Measurements from ENCODE around the gene GRIK4. TPM values are rescaled to one million over a fixed set of nuclear protein-coding genes. Genes with fewer than 3 reads are reported as not detected.

The GRIK4 gene
- total and polyA plus RNA-seq, 2 donors (not counting 3 experiments of a cell fraction or from before 2014, with no cell fraction given), result 0.81 to 1.6 TPM

DNA sequence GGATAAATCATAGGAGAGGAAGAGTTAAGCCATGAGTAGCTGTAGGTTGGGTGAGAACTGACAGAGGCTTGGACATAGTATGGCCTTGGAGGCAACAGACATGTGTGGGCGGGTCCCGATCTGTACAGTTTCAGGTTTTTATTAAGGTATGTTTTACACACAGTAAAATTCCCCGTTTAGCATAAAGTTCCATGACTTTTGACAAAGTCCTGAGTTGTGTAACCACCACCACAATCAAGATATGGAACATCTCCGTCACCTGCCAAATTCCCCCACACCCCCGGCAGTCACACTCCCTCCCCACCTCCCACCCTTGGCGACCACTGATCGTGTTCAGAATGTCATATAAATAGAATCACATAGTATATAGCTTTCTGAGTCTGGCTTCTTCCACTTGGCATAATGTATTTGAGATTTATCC lies 68.1 kb downstream of the GRIK4 start:
- H3K27me3 ChIP-seq (ENCODE audit: control insufficient read depth in 2 of 2, insufficient read depth in 2 of 2, low read length in 2 of 2), result peaks cover 2 to 3% of the 10 kb centered on the region in 2 experiments
- dilution Hi-C loops (cut with MboI; ENCODE audit: extremely low pct_ligation_motif_present, low sequenced_read_pairs), result no loop called here
- no peaks in the 10 kb centered on the region for H3K4me1 ChIP-seq (ENCODE audit: control insufficient read depth, extremely low read depth, insufficient read depth, low read length)
- H3K79me2 ChIP-seq (ENCODE audit: control insufficient read depth, insufficient read depth, low read length), result no peaks in the 10 kb centered on the region
- H3K27ac ChIP-seq (ENCODE audit: insufficient read depth, low read depth, low read length), result no peak overlapping the region
- H3K9me1 ChIP-seq (replicated peaks; ENCODE audit: control insufficient read depth, extremely low read depth, insufficient read depth, low read length), result no peaks in the 10 kb centered on the region
- H3K9me3 ChIP-seq (replicated peaks; ENCODE audit: control insufficient read depth, insufficient read depth, low read length), result no peaks in the 10 kb centered on the region
- DNase-seq (ENCODE audit: low read depth, low spot score), result no peak
- H3K36me3 ChIP-seq (ENCODE audit: control insufficient read depth in 2 of 2, extremely low read depth in 1 of 2, insufficient read depth in 2 of 2, low read length in 2 of 2), result no peaks in the 10 kb centered on the region
- H2AFZ ChIP-seq (ENCODE audit: low read depth, low read length), result no peak overlapping the region
- H3K4me2 ChIP-seq (ENCODE audit: insufficient read depth, low read length), result no peak overlapping the region
- ChIA-PET CTCF (interaction anchor here (1.2 to 3.2 kb wide), 2 partner anchors 10 to 14 kb away, joined by 3 to 10 read pairs; no protein-coding TSS in a partner anchor), POLR2A (no interaction called here)
- intact Hi-C loops (cut with micrococcal nuclease), result no loop called here
- no peak overlapping the region for H3K9ac ChIP-seq (replicated peaks; ENCODE audit: extremely low read depth, insufficient read depth, low read length)
- TF ChIP-seq POLR2AphosphoS5 (IDR thresholded peaks at IDR 0.05; ENCODE audit: insufficient read depth, low read depth, low read length) (no peak), EZH2 (IDR thresholded peaks at IDR 0.05; ENCODE audit: borderline replicate concordance, low read depth, low read length, severe bottlenecking) (no peak), GATA2 (IDR thresholded peaks at IDR 0.05; ENCODE audit: insufficient read depth, insufficient read length, low read depth, low read length) (no peak), POLR2A (IDR thresholded peaks at IDR 0.05; ENCODE audit: low read depth, low read length) (no peak), MYC (IDR thresholded peaks at IDR 0.05; ENCODE audit: low read depth, low read length) (no peak), FOS (IDR thresholded peaks at IDR 0.05; ENCODE audit: borderline replicate concordance, insufficient read depth, low read length) (no peak), JUN (IDR thresholded peaks at IDR 0.05; ENCODE audit: borderline replicate concordance, insufficient read depth, insufficient read length, low read depth) (no peak)
- TF ChIP-seq, protein P1, sequence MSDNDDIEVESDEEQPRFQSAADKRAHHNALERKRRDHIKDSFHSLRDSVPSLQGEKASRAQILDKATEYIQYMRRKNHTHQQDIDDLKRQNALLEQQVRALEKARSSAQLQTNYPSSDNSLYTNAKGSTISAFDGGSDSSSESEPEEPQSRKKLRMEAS (IDR thresholded peaks at IDR 0.05; ENCODE audit: insufficient read depth, insufficient read length), result no peak
- TF ChIP-seq, protein P2, sequence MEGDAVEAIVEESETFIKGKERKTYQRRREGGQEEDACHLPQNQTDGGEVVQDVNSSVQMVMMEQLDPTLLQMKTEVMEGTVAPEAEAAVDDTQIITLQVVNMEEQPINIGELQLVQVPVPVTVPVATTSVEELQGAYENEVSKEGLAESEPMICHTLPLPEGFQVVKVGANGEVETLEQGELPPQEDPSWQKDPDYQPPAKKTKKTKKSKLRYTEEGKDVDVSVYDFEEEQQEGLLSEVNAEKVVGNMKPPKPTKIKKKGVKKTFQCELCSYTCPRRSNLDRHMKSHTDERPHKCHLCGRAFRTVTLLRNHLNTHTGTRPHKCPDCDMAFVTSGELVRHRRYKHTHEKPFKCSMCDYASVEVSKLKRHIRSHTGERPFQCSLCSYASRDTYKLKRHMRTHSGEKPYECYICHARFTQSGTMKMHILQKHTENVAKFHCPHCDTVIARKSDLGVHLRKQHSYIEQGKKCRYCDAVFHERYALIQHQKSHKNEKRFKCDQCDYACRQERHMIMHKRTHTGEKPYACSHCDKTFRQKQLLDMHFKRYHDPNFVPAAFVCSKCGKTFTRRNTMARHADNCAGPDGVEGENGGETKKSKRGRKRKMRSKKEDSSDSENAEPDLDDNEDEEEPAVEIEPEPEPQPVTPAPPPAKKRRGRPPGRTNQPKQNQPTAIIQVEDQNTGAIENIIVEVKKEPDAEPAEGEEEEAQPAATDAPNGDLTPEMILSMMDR (IDR thresholded peaks at IDR 0.05; ENCODE audit: extremely low read depth in 1 of 2, insufficient read depth in 1 of 2, low read depth in 1 of 2, low read length in 2 of 2), result no peak
- H4K20me1 ChIP-seq (replicated peaks; ENCODE audit: control insufficient read depth, extremely low read depth, insufficient read depth, low read length), result no peaks in the 10 kb centered on the region
- BruUV-seq (replicated peaks), result no TSS peak
- no peak for FAIRE-seq
- no peak overlapping the region for H3K4me3 ChIP-seq (replicated peaks in 1 of 3; ENCODE audit: insufficient read depth in 1 of 3, low read depth in 1 of 3, low read length in 3 of 3)
